ENCODE results near the gene SPINK5.

DNA sequence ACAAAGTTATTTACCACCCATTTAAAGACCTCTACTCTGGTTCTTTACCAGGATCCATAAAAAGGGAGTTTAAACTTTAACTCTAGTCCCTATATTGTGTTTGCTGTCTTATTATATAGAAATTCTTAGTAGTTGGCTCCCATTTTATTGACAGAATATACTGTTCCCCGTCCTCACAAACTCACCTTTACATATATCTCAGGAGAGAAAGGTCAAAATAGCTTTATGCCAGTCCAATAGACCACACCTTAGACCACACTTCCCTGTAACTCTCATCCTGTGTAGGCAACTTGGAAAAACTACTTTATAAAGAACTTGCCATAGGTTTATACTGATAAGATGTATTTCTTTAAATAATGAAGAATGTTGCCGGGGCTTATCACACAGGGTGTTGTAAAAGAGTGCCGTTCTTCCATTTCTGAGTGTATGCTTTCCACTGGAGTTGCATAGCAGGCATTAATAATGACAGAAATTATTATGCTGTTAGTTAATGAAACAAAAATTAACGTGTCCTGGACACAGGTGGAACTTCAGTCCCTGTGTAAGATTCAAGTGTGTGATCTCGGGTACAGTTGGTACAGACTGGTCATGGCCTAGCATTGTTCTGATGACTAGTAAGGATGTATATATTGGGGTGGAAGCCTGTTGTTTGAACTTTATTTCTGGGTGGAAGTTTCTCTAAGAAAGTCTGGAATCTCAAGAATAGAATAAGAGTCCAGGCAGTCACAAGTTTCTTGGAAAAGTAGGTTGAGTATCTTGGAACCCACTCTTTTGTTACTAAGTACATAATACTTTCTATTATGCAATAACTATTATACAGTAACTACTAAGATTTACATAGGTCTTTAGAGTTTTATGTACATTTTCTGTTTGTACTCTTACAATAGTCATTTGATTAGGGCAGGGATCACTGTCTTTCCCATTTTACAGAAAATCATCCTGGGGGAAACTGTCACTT lies 71.6 kb downstream of the SPINK5 start:
- no peak for TF ChIP-seq CTCF (IDR thresholded peaks at IDR 0.05; ENCODE audit: low read depth, low read length)
- no peak for TF ChIP-seq EZH2phosphoT487 (IDR thresholded peaks at IDR 0.05; ENCODE audit: low read depth)
